ENCODE results near the gene PLXDC1. TPM values are rescaled to one million over a fixed set of nuclear protein-coding genes. Genes with fewer than 3 reads are reported as not detected.

The PLXDC1 gene
- total and polyA plus RNA-seq, 3 experiments from 2014 or later = 2.5 to 10.3 (median 2.9) TPM

GRCh38 chr17:39092692-39093230 lies 58.7 kb downstream of the PLXDC1 start:
- Mint-ChIP-seq H3K27me3 (no peaks in the 10 kb centered on the region), H3K9me3 (no peaks in the 10 kb centered on the region), H3K27ac (peak overlapping the region; percentile 88 to 99 (median 94)), H3K36me3 (peaks cover 0 to 1% (median 0%) of the 10 kb centered on the region in 3 donors), H3K4me1 (peaks cover 62 to 78% (median 70%) of the 10 kb centered on the region in 3 donors), H3K4me3 (peak overlapping the region; percentile 77 to 93 (median 82))
- peak in 2 of 5 donors; percentile 21 to 61 for DNase-seq
- no peaks in the 10 kb centered on the region for H3K36me3 ChIP-seq (ENCODE audit: insufficient read depth, low read length)
- H3K4me1 ChIP-seq (ENCODE audit: insufficient read depth, low read length) = peaks cover 86% of the 10 kb centered on the region
- peak overlapping the region; percentile 49 for H3K4me3 ChIP-seq (ENCODE audit: low read length)
- no peaks in the 10 kb centered on the region for H3K9me3 ChIP-seq (ENCODE audit: low read length)
- ChIA-PET CTCF (interaction anchor here (0.7 to 7.2 kb wide), 17 partner anchors 13 to 110 kb away, joined by 3 to 68 read pairs (median 4); partner anchors contain the start of genes ARL5C and PLXDC1), POLR2A (interaction anchor here (0.6 to 2.0 kb wide), 3 partner anchors 61 to 110 kb away, joined by 3 to 13 read pairs (median 3); no protein-coding TSS in a partner anchor)
- no peak overlapping the region for H3K27ac ChIP-seq (ENCODE audit: low read depth, low read length)
- no peaks in the 10 kb centered on the region for H3K27me3 ChIP-seq (ENCODE audit: insufficient read depth, low read length, poor library complexity, severe bottlenecking)

GRCh38 chr17:39090908-39091665 lies 60.4 kb downstream of the PLXDC1 start:
- H3K4me3 ChIP-seq (ENCODE audit: low read length) = no peak overlapping the region
- POLR2A ChIA-PET = no interaction called here
- peak overlapping the region; percentile 67 to 99 (median 84) for H3K27ac Mint-ChIP-seq

GRCh38 chr17:39090400-39090799 lies 61.0 kb downstream of the PLXDC1 start:
- Histone ChIP-seq H3K4me1 (ENCODE audit: insufficient read depth, low read length) (peaks cover 64% of the 10 kb centered on the region), H3K9me3 (ENCODE audit: low read length) (no peaks in the 10 kb centered on the region), H3K27ac (ENCODE audit: low read depth, low read length) (no peak overlapping the region), H3K36me3 (ENCODE audit: insufficient read depth, low read length) (no peaks in the 10 kb centered on the region), H3K27me3 (ENCODE audit: insufficient read depth, low read length, poor library complexity, severe bottlenecking) (no peaks in the 10 kb centered on the region), H3K4me3 (ENCODE audit: low read length) (no peak overlapping the region)
- ChIA-PET POLR2A (no interaction called here), CTCF (interaction anchor here (1.2 to 3.1 kb wide), 4 partner anchors 25 to 108 kb away, joined by 3 to 18 read pairs (median 12); partner anchors contain the start of genes ARL5C and PLXDC1)
- H3K4me1 Mint-ChIP-seq = peaks cover 43 to 56% (median 49%) of the 10 kb centered on the region in 3 donors
- no peaks in the 10 kb centered on the region for H3K27me3 Mint-ChIP-seq
- H3K4me3 Mint-ChIP-seq = no peak overlapping the region
- H3K27ac Mint-ChIP-seq = peak overlapping the region in 7 of 8 donors; percentile 19 to 98 (median 83)
- H3K9me3 Mint-ChIP-seq = no peaks in the 10 kb centered on the region
- H3K36me3 Mint-ChIP-seq = peaks cover 0 to 1% (median 0%) of the 10 kb centered on the region in 3 donors
- DNase-seq = no peak

More at GRCh38 chr17:39090908-39091665, 60.4 kb downstream of the PLXDC1 start:
- H3K9me3 ChIP-seq (ENCODE audit: low read length) = no peaks in the 10 kb centered on the region
- no peak overlapping the region for H3K27ac ChIP-seq (ENCODE audit: low read depth, low read length)
- Mint-ChIP-seq H3K36me3 (peaks cover 0 to 1% (median 0%) of the 10 kb centered on the region in 3 donors), H3K4me1 (peaks cover 49 to 63% (median 56%) of the 10 kb centered on the region in 3 donors), H3K27me3 (no peaks in the 10 kb centered on the region), H3K4me3 (peak overlapping the region in 3 of 7 donors; percentile 23 to 58 (median 41)), H3K9me3 (no peaks in the 10 kb centered on the region)
- no peak for DNase-seq
- no peaks in the 10 kb centered on the region for H3K27me3 ChIP-seq (ENCODE audit: insufficient read depth, low read length, poor library complexity, severe bottlenecking)
- no peaks in the 10 kb centered on the region for H3K36me3 ChIP-seq (ENCODE audit: insufficient read depth, low read length)
- peaks cover 70% of the 10 kb centered on the region for H3K4me1 ChIP-seq (ENCODE audit: insufficient read depth, low read length)
- CTCF ChIA-PET = interaction anchor here (1.2 to 7.2 kb wide), 7 partner anchors 11 to 109 kb away, joined by 3 to 68 read pairs (median 11); partner anchors contain the start of genes ARL5C and PLXDC1

DNA sequence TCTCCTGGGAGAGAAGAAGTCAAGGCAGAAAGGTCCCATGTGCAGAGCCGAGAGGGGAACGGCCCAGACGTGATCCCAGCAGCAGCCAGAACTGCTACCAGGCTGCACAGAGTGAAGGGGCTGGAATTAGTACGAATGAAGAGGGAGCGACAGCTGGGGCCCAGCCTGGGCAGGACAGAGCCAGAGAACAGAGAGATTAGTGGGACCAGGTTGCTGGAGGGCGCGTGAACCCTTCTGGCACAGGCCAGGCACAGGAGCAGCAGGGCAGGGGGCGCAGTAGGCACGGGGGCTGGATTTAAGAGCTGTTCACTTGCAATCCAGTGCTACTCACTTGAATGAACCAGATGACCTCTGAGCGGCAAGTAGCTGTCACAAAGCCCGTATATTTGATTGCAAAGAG lies 66.9 kb downstream of the PLXDC1 start:
- no peak for DNase-seq
- H3K36me3 Mint-ChIP-seq = peaks cover 0 to 18% (median 7%) of the 10 kb centered on the region in 3 donors
- no peaks in the 10 kb centered on the region for H3K9me3 Mint-ChIP-seq
- Histone ChIP-seq H3K27ac (ENCODE audit: low read depth, low read length) (no peak overlapping the region), H3K27me3 (ENCODE audit: insufficient read depth, low read length, poor library complexity, severe bottlenecking) (no peaks in the 10 kb centered on the region), H3K36me3 (ENCODE audit: insufficient read depth, low read length) (no peaks in the 10 kb centered on the region), H3K4me3 (ENCODE audit: low read length) (no peak overlapping the region), H3K4me1 (ENCODE audit: insufficient read depth, low read length) (peaks cover 7% of the 10 kb centered on the region), H3K9me3 (ENCODE audit: low read length) (no peaks in the 10 kb centered on the region)
- H3K27ac Mint-ChIP-seq = peak overlapping the region in 3 of 8 donors; percentile 9 to 66 (median 47)
- H3K4me3 Mint-ChIP-seq = no peak overlapping the region
- no peaks in the 10 kb centered on the region for H3K27me3 Mint-ChIP-seq
- CTCF ChIA-PET = interaction anchor here (1.1 kb wide), 1 partner anchor 16 kb away, joined by 3 read pairs; no protein-coding TSS in a partner anchor
- POLR2A ChIA-PET = no interaction called here
- peaks cover 0 to 4% (median 1%) of the 10 kb centered on the region in 3 donors for H3K4me1 Mint-ChIP-seq

DNA sequence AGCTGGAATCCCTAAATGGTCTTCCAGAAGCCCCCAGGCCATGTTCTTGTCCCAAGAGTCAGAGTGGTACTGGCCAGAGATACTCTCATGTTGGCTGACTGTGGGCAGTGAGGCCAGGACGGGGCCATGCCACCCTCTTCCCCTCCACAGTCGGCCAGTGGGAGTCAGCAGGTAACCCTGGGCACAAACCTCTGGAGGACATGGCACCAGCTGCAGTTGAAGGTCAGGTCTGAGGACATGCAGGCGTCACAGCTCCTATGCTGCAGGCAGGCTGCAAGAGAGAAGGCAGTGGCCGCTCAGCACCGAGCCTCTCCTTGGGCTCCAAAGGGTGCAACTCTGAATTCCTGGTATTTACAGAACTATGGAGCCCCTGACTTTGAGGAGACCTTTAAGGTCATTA lies 68.2 kb downstream of the PLXDC1 start:
- H3K36me3 Mint-ChIP-seq = peaks cover 0 to 23% (median 6%) of the 10 kb centered on the region in 3 donors
- ChIA-PET CTCF (interaction anchor here (1.2 kb wide), 1 partner anchor 11 kb away, joined by 5 read pairs; no protein-coding TSS in a partner anchor), POLR2A (no interaction called here)
- H3K4me1 ChIP-seq (ENCODE audit: insufficient read depth, low read length) = no peaks in the 10 kb centered on the region
- H3K36me3 ChIP-seq (ENCODE audit: insufficient read depth, low read length) = no peaks in the 10 kb centered on the region
- no peaks in the 10 kb centered on the region for H3K4me1 Mint-ChIP-seq
- DNase-seq = no peak
- H3K9me3 ChIP-seq (ENCODE audit: low read length) = no peaks in the 10 kb centered on the region
- H3K27ac Mint-ChIP-seq = no peak overlapping the region
- no peak overlapping the region for H3K4me3 ChIP-seq (ENCODE audit: low read length)
- H3K4me3 Mint-ChIP-seq = no peak overlapping the region
- H3K9me3 Mint-ChIP-seq = no peaks in the 10 kb centered on the region
- no peaks in the 10 kb centered on the region for H3K27me3 ChIP-seq (ENCODE audit: insufficient read depth, low read length, poor library complexity, severe bottlenecking)
- no peak overlapping the region for H3K27ac ChIP-seq (ENCODE audit: low read depth, low read length)
- H3K27me3 Mint-ChIP-seq = no peaks in the 10 kb centered on the region

DNA sequence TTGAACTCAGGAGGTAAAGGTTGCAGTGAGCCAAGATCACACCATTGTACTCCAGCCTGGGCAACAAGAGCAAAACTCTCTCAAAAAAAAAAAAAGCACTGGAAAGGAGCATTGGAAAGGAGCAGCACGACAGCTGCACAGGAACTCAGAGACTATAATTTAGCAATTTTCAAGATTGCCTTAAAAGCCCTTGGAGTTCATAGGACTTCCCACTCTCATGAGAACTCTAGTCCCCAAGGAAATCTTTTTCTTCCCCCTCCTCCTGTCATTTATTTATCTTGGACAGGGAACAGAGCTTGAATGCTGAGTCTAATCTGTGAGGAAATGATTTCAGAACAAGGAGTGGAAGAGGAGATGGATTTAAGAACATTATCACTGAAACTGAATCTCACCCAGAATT lies 69.0 kb downstream of the PLXDC1 start:
- POLR2A ChIA-PET = no interaction called here
- no peaks in the 10 kb centered on the region for H3K9me3 ChIP-seq (ENCODE audit: low read length)
- H3K4me3 Mint-ChIP-seq = no peak overlapping the region

DNA sequence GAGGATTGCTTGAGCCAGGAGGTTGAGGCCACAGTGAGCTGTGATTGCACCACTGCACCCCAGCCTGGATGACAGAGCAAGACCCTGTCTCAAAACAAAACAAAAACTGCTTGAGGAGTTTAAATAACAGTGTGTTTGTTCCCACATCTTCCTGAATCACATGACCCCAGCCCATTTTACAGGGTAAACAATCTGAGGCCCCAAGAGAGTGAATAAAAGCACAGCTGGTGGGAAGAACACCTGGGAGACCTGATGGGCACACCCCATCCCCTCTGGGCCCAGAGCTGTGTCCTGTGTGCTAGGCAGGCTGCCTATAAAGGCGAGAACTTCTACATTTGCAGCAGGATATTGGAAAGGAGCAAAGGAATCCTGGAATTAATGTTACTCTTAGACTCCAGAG lies 69.6 kb downstream of the PLXDC1 start:
- no peak for DNase-seq
- Mint-ChIP-seq H3K4me3 (no peak overlapping the region), H3K9me3 (no peaks in the 10 kb centered on the region), H3K4me1 (no peaks in the 10 kb centered on the region), H3K27ac (no peak overlapping the region), H3K36me3 (peaks cover 0 to 33% (median 9%) of the 10 kb centered on the region in 3 donors), H3K27me3 (no peaks in the 10 kb centered on the region)
- no peak overlapping the region for H3K4me3 ChIP-seq (ENCODE audit: low read length)
- H3K36me3 ChIP-seq (ENCODE audit: insufficient read depth, low read length) = no peaks in the 10 kb centered on the region
- no peaks in the 10 kb centered on the region for H3K4me1 ChIP-seq (ENCODE audit: insufficient read depth, low read length)
- no peaks in the 10 kb centered on the region for H3K27me3 ChIP-seq (ENCODE audit: insufficient read depth, low read length, poor library complexity, severe bottlenecking)
- H3K9me3 ChIP-seq (ENCODE audit: low read length) = no peaks in the 10 kb centered on the region
- no peak overlapping the region for H3K27ac ChIP-seq (ENCODE audit: low read depth, low read length)
- CTCF ChIA-PET = interaction anchor here (1.2 kb wide), 1 partner anchor 13 kb away, joined by 5 read pairs; no protein-coding TSS in a partner anchor
- POLR2A ChIA-PET = no interaction called here

More for the DNA sequence above, 69.0 kb downstream of the PLXDC1 start:
- Mint-ChIP-seq H3K9me3 (no peaks in the 10 kb centered on the region), H3K4me1 (no peaks in the 10 kb centered on the region), H3K27ac (peak overlapping the region in 2 of 8 donors; percentile 29 to 79), H3K36me3 (peaks cover 0 to 30% (median 9%) of the 10 kb centered on the region in 3 donors), H3K27me3 (no peaks in the 10 kb centered on the region)
- H3K4me1 ChIP-seq (ENCODE audit: insufficient read depth, low read length) = no peaks in the 10 kb centered on the region
- no peaks in the 10 kb centered on the region for H3K27me3 ChIP-seq (ENCODE audit: insufficient read depth, low read length, poor library complexity, severe bottlenecking)
- CTCF ChIA-PET = interaction anchor here (1.2 kb wide), 1 partner anchor 12 kb away, joined by 5 read pairs; no protein-coding TSS in a partner anchor
- no peak for DNase-seq
- H3K27ac ChIP-seq (ENCODE audit: low read depth, low read length) = no peak overlapping the region
- H3K4me3 ChIP-seq (ENCODE audit: low read length) = no peak overlapping the region
- H3K36me3 ChIP-seq (ENCODE audit: insufficient read depth, low read length) = no peaks in the 10 kb centered on the region

All from CD8-positive, alpha-beta memory T cell (primary cell).